Right forelimb (tissue), 1 donor: ENCODE results near the gene CACNB3.
A peak's percentile ranks its signal among the peaks of the same experiment; 100 is the strongest.

Experiments used
- DNase-seq: peaks from one replicate; pipeline ENCODE4 v3.0.0-alpha.2; 2018

Gene CACNB3

DNA sequence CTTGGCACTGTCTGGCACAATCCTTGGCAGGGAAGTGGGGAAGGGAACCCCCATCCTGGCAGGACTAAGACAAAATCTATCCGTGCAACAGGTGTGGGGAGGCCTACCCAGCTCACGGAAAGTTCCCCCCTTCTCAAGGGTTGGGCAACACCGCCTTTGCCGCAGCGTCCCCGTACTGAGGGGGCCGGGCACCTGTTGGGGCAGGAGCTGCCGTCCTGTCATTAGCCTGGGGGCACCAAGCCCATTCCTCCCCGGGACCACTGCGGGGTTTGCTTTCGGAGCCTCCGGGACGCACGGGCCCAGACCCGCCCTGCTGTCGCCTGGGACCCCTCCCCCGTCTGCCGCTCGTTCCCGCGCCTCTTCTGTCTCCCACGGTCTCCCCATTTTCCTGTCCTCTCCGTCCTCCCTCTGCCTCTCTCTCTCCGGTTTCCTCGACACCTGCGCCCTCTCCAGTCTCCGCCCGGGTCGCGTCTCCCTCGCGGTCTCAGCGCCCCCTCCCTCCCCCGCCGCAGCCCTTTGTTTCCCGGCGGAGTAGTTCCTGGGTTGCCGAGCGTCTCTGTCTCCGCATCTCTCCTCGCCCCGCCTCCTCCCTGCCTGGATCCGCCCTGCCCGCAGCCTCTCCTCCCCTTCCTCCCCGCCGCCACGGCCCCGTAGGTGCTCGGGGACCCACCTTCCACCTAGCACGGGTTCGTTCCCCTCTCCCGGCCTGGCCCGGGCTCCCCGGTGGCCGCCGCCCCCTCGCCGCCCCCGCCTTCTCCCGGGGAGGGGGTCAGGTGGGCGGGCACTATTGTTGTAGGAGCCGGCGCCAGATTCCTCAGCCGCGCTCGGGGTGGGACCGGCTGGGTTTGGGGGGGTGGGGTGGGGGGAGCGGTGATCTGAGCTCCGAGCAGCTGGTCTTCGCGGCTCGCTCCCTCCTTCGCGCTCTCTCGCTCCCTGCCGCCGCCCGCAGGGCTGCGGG lies at the start of gene CACNB3:
Gene CACNB3 (plus strand): TSS at position 624 of the 958 bp plus-strand sequence. CDS start 434 bp downstream, outside the sequence.
- DNase-seq = peak; percentile 82

DNA sequence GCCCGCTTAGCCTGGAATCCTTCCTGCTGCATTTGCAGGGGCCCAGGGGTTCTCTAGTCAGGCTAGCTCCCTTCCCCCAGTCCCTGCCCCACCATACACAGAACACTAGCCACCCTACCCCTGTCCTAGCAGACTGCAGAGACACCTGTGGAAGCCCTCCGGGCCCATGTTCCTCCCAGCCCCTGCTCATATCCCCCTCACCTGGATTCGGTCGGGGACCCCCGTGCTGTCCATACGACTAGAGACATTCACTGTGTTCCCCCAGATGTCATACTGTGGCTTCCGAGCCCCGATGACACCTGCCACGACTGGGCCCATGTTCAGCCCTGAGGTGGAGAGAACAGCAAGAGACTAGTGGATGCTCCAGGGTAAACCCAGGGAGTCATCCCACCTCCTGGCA lies 49.6 kb upstream of the CACNB3 start:
- no peak for DNase-seq

DNA sequence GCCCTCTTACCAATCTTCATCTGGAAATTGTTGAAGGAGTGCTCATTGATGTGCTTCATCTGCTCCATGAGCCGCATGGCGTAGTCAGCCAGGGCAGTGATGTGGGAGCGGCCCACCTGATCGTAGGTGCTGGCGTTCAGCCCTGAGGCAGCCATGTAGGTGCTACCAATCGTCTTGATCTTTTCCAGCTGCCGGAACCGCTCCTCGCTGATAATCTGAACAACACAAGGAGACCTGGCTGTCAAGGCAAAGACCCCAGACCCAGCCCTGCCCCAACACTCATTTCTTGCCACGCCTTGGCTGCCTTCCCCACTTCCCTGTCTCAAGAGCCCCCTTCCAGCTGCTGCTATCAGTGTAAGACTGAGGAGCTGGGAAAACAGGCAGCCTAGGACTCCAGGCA lies 47.5 kb upstream of the CACNB3 start:
- DNase-seq = no peak

DNA sequence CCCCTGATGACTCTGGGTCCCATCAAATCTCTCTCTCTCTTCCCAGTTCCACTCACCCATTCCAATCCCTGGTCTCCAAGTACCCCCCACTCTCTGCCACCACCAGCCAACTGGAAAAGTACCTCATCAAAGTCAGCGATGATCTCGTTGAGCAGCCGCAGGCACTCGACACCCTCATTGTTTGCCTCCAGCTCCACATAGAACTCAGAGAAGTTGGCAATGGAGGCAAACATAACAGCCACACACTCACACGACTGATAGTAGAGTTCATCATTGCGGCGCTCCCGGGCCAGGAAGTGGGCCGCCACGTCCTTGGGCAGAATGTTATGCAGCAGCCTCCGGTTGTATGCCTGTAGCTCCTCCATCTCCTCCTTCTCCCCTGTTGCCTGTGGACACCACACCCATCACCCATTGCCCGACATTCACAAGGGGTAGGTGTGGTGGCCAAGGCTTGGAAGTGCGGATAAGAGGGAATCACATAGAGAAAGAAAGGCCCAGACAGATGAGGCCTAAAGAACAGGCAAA lies 46.6 kb upstream of the CACNB3 start:
- no peak for DNase-seq

DNA sequence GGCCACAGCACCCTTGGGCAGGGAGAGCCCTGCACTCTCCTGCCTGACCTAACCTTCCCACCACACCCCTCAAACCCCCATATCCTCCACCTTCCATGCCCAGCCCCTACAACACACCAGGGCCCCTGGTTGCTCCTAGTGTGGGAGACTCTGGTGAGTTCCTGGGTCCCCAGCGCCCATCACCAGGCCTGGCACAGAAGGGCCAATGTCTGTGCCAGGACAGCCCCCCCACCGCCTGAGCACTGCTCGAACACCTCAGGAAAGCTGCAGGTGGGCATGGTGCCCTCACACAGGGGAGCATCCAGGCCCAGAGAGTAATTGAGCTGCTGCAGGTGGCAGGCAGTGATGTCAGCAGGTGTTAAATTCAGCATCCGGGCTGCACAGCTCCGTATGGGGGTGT lies 44.6 kb upstream of the CACNB3 start:
- no peak for DNase-seq

DNA sequence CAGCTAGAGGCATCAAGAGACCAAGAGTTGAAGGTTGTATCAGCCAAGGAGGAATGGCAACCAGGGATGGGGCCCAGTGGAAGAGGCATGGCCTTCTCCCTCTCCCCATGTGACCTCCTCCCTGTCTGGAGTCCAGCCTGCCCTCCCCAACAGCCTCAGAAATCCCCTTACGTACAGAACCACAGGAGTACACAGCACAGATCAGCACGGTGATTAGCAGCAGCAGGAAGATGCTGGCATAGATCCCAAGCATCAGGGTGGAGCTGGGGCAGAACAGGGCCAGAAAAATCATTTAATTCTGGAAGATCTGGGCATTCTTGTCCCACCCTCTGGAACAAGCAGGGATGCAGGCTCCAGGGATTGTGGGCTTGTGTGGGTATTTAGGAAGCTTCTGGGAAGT lies 43.8 kb upstream of the CACNB3 start:
- DNase-seq = no peak

DNA sequence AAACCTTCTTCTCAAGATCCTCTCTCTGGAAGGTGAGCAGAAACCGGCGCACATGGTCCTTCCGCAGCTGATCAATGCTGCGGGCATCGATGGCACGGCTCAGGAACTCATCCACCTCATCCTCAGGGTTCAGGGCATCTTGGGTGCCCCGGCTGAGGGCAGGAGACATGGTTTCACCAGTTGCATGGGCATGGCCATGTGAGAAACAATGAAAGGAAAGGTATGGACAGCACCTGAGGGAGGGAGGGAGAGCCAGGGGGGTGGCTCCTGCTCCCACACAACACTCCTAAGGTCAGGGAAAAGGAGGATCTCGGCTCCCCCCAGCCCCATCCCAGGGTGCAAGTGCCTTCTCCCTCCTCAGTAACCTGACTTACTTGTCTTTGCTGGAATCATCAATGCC lies 43.0 kb upstream of the CACNB3 start:
- DNase-seq = no peak

DNA sequence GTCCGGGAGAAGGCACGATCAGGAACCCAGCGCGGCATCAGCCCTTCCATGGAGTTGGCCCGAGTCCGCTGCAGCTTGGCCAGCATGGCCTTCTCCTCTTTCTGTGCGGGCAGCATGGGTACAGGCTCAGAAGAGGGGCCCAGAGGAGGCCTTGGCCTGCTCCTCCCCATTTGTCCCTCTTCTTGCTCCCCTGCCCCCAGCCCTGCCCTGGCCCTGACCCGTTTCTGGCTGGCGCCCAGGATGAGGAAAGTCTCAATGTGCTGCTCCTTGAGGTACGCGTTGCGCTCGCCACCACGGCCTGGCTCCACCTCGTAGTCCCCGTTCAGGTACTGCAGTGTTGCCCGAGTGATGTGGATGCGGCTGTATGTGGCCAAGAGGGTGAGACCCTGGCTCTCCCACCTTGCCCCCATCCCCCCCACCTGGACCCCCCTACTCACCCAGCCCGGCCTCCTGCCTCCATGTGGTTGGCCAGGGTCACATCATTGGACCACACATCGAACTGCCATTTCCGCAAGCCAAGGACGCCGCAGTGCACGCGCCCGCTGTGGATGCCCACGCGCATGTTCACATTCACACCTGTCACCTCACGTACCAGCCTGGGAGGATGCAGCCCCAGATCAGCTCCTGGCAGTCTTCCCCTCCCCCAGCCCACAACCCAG lies 42.2 kb upstream of the CACNB3 start:
- no peak for DNase-seq

DNA sequence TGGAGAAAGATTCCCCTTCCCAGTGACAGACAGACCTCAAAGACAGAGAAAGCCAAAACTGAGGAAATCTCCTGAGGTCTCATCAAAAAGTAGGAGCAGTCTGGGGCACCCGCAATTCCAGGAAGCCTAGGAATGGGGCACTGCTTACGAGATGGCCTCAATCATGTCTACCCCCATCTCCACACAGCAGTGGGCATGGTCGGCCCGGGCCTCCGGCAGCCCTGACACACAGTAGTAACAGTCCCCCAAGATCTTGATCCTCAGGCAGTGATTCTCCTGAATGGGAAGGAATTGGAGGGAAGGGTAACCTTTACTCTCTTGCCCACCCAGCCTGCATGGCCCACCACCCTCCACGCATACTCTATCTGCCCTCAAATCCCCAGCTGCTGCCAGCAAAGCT lies 41.3 kb upstream of the CACNB3 start:
- DNase-seq = no peak

DNA sequence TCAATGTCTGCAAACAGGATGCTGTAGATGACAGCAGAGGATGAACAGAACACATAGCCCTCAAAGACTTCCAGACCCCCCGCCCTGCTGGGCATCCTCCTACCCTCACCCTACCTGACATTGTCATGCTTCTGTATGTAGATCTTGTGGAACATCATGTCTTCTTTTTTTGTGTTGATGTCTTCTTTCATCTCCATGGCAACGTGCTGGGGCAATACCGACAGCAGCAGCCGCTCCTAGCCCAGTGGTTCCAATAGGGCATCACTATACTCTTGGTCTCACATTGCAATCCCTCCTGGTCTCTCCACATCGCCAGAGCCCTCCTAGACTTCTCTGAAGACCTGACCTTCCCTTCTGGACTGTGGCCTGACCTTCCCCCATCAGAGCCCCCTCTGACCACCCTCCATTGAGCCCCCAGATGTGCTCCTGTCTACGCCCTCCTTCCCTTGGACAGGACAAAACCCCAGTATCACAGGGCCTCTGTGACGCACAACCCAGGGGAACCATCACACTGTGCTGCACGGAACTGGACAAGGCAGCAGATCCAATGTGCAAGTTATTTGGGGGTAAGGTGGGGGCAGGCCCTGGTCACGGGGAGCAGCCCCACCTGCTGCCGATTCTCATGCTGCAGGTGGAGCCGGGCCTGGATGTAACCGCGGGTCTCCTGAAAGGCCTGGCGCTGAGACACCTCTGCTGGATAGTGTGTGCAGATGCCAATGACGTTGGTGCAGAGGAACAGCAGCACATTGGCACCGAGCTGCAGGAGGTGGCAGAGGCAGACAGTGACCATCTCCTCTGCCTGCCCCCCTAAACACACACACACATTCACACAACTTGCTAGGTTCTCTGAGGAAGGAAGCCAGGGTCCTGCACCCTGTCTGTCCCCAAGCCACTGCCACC lies 40.5 kb upstream of the CACNB3 start:
- no peak for DNase-seq

DNA sequence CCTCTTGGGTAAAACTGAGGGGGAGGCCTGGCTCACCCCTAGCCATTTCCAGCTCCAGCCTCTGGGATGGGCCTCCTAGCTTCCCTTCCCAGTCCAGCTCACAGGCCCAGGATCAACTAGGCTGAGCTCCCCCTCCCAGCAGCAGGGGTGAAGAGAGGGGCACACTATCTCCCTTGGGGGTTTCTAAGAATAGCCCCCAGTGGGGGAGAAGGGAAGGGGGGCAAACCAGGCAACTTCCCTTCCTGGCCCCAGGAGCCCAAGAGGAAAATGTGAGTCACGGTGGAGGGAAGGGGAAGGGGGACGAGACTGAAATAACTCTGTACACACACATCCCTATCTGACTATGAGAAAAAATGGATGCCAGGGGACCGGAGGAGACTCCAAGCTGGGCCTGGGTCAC lies 38.4 kb upstream of the CACNB3 start:
- no peak for DNase-seq

DNA sequence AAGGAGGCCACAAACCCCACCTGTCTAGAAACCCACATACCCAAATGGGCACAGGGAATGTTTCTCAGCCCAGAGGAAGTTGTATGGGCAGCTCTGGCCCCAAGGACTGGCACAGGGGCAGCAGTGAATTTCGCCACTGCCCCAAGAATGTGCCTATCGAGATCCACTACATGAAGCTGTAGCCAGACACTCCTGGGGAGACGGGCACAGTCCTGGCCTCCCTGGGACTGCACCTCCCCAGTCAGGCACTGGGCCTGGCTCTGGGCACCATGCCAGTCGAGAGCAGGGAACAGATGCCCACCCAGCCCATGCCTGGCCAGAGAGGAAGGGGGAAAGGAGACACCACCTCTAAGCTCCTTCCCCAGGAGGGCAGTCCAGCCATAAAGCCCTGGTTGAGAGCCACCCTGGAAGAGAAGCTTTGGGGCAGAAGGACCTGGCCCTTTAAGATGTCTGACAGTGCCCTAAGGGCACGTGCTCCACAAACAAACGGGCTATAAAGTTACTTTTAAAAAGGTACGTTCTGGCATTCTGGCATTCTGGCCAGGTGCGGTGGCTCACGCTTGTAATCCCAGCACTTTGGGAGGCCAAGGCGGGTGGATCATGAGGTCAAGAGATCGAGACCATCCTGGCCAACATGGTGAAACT lies 37.8 kb upstream of the CACNB3 start:
- no peak for DNase-seq

DNA sequence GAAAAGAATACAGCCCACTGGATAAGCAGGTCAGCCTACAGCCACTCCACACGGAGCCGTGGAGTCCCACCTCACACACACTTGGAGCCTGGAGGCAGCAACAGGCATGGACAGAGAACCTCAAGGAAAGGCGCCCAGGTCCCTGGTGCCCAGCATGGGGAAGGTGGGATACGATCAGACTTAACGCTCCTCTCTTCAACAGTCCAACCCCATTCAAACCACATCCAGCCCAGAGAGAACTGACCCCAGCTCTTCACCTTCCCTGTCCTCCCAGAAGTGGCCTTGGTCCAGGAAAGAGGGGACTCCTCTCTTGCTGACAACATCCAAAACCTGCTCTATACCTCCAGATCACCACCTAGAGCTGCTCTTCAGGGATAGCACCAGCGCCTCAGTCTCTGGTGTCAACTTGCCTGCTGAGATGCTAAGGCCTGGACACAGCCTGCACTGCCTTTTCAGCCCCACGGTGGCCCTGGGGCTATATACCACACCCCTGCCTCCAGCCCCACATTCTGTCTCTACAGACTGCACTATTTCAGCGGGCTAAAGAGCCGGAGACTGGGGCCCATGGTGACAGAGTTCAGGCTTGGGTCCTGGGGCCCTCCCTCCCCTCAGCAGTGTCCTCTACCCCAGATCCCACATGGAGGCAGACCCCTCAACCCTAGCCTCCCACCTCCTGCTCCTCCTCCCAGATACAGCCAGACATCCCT lies 36.4 kb upstream of the CACNB3 start:
- DNase-seq = no peak

DNA sequence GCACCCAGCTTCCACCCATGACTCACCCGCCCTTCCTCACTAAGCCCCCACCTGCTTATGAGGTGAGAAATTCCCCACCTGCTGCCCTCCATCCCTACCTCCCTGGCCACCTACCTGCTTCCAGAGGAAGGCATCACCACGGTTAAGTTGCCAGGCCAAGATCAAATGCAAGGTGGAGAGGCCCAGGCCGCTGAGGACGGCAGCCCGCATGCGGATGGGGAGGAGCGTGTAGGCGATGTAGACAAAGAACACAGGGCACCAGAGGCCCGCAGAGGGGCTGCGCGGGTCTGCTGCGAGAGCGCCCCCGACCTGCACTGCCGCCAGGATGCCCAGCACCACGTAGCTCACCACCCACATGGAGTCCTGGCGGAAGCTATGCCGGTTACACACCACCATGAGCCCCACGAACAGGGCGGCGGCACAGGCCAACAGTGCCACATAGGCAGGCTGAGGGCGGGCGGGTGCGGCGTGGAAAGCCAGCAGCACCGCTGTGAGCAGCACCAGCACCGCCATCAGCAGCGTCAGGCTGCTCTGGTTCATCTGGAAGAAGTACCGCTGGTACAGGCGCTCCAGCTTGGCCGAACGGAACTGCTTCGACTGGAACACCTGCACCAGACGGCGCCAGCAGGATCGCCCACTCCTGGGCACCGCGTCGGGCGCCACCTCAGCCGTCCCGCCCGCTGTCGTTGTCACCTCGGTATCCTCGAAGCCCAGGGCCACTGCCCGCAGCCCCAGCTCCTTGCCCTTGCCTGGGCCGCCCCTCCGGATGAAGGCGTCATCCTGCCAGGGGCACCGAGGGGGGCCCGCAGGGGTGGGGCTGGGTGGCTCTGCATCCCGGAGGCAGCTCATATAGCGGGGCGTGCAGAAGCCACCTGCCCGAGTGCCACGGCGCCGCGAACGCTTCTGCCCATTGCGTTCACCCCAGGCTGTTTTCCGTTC lies 35.6 kb upstream of the CACNB3 start:
- no peak for DNase-seq

DNA sequence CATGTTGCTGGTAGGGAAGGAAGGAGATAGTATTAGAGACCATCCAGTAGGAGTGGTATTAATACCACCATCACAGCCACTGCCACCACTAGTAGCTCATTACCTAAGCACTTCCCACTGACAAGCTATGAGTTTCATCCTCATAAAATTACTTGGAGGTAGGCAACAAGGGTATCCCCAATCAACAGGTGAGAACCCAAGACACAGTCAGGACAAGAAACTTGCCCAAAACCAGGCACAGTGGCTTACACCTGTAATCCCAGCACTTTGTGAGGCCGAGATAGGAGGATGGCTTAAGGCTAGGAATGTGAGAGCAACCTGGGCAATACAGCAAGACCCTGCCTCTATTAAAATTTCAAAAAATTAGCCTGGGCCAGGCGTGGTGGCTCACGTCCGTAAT lies 34.9 kb upstream of the CACNB3 start:
- no peak for DNase-seq

DNA sequence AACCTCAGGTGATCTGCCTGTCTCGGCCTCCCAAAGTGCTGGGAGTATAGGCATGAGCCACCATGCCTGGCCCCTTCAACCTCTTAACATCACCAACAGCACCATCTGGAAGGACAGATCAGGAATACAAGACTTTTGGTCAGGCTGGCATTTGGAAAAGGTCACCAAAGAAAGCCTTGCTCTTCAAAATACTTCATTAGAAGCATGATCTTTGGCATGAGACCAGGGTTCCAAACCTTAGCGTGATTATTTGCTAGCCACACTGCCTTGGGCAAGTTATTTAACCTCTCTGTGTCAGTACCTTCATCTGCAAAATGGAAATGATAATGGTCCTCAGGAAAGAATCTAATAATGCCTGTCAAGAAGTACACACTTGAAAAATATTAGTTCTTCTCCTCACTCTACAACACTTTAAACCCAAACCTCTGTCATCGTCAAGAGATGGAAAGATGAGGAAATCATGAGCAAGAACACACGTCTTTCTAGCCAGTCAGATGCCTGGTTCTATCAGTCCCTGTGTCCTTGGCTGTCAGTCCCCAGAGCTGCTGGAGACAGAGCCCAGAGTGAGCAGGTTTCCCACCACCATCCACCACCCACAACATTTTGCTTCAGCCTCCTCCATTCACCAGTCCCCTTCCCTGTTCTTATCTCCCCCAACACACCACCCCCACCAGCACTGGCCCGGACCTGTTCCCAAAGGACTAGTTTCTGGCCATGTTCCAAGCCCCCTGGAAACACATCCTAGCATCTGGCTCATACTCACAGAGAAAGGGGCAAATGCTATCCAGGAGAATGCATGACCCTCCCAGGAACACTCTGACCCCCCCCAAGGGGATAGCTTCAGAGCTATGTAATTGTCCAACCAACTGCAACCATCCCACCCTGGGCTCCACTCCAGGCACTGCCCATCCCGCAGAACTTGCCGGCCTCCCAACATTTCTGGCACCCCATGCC lies 31.4 kb upstream of the CACNB3 start:
- DNase-seq = no peak

DNA sequence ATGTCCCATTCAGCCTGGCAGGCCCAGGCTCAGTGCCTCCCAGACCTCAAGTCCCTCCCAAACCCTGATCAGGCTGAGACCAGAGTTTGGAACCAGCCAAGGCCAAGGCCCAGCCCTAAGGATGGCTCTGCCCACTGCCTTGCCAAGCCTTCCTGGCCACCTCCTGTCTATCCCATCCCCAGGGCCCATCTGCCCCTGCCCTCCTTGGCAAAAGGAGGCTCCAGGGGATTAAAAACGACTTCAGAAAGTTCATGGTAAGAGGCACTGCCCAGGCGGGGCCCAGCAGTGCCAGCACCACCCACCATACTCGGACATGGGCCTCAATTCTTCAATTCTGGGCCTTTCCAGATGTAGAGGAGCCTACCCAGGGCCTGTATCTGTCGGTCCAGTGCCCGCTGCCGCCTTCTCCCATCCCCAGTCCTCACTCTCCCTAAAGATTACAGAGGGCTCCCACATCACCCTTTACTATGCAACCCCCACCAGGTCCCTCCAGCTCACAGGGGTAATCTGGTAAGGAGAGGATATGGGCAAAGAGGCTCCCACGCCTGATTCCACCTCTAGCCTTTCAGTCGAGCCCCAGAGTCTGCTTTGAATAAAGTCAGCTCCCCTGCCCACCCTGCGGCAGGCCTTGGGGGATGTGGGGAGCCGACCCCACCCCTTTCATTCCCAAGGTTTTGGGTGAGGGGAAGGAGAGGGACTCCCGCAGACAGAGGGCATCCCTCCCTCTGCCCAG lies 30.3 kb upstream of the CACNB3 start:
- DNase-seq = no peak

DNA sequence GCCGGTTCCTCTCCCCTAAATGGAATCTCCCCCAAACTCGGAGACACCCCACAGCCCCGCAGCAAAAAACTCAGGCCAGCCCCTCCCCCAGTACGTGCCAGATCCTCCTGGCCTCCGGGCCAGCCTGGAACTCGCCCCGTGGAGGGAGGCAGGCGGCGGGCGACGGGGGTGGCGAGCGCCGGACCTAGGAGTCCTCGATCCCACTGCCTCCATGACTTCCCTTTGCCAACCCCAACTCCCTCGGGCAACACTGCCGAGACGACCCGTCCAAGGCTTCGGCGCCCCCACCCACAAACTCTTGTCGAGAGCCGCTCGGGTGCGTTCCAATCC lies 29.8 kb upstream of the CACNB3 start:
- no peak for DNase-seq
